ENCODE data around the gene AHSG. TPM values are rescaled to one million over a fixed set of nuclear protein-coding genes. Genes with fewer than 3 reads are reported as not detected.
"Not testable (repeated sequence)": the region's sequence is repeated elsewhere in the genome, so short reads cannot be mapped to it uniquely, and the experiment has no call there.

Gene AHSG, protein sequence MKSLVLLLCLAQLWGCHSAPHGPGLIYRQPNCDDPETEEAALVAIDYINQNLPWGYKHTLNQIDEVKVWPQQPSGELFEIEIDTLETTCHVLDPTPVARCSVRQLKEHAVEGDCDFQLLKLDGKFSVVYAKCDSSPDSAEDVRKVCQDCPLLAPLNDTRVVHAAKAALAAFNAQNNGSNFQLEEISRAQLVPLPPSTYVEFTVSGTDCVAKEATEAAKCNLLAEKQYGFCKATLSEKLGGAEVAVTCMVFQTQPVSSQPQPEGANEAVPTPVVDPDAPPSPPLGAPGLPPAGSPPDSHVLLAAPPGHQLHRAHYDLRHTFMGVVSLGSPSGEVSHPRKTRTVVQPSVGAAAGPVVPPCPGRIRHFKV
- total RNA-seq = not detected

DNA sequence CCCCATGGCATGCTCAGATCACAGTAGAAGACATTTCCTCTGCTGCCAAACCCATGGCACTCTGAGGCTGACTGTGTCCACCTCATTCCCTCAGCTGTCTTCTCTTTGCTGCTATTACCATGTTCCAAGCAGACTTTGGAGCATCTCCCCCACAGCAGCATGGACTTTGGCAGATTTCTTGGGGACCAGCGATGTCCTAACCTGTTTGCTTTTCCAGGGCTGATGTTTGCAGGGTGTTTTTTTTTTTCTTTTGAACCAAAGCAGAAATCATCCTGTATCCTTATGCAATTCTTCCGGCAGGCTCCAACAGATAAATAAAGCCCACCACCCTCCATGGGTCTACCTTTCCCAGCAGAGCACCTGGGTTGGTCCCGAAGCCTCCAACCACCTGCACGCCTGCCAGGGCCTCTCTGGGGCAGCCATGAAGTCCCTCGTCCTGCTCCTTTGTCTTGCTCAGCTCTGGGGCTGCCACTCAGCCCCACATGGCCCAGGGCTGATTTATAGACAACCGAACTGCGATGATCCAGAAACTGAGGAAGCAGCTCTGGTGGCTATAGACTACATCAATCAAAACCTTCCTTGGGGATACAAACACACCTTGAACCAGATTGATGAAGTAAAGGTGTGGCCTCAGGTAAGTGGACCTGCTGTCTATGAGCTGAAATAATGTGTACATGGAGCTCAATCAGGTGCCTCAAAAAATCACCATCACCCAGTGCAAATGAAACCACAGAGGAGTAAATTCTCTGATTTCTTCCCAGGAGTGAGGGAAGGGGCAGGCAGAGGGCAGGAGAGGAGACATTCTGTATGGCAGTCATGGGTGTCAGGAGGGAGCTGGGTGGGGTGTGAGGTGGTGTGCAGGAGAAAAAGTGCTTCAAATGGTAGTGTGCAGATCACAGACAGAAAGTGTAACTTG is at the start of gene AHSG:
Gene AHSG, plus strand, starts transcription at position 340 of the 916 bp plus-strand sequence. Its CDS starts 82 bp downstream, at position 422.
- ChIA-PET POLR2A (interaction anchor here (7.2 kb wide), 1 partner anchor 171 kb away, joined by 65 read pairs; the partner anchor contains the start of gene EIF4A2), CTCF (interaction anchor here (0.6 to 6.3 kb wide), 12 partner anchors 16 to 669 kb away, joined by 3 to 185 read pairs (median 42); partner anchors contain the start of genes DNAJB11, FETUB and TBCCD1)
- no peak within 1 kb of the TSS for H3K4me3 Mint-ChIP-seq
- DNase-seq (no peak), ATAC-seq (no peak)
- peaks cover 22% of the 10 kb centered on the region for H3K4me1 Mint-ChIP-seq (ENCODE audit: low read depth)
- no peaks in the 10 kb centered on the region for H3K9me3 Mint-ChIP-seq
- H3K27me3 Mint-ChIP-seq = peaks cover 23% of the 10 kb centered on the region
- intact Hi-C loops (cut with micrococcal nuclease) = no loop called here
- TF ChIP-seq, protein P1, sequence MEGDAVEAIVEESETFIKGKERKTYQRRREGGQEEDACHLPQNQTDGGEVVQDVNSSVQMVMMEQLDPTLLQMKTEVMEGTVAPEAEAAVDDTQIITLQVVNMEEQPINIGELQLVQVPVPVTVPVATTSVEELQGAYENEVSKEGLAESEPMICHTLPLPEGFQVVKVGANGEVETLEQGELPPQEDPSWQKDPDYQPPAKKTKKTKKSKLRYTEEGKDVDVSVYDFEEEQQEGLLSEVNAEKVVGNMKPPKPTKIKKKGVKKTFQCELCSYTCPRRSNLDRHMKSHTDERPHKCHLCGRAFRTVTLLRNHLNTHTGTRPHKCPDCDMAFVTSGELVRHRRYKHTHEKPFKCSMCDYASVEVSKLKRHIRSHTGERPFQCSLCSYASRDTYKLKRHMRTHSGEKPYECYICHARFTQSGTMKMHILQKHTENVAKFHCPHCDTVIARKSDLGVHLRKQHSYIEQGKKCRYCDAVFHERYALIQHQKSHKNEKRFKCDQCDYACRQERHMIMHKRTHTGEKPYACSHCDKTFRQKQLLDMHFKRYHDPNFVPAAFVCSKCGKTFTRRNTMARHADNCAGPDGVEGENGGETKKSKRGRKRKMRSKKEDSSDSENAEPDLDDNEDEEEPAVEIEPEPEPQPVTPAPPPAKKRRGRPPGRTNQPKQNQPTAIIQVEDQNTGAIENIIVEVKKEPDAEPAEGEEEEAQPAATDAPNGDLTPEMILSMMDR (IDR thresholded peaks at IDR 0.05) = no peak
- no peak within 1 kb of the TSS for H3K27ac Mint-ChIP-seq
- H3K36me3 Mint-ChIP-seq (ENCODE audit: low read depth) = no peaks in the 10 kb centered on the region

DNA sequence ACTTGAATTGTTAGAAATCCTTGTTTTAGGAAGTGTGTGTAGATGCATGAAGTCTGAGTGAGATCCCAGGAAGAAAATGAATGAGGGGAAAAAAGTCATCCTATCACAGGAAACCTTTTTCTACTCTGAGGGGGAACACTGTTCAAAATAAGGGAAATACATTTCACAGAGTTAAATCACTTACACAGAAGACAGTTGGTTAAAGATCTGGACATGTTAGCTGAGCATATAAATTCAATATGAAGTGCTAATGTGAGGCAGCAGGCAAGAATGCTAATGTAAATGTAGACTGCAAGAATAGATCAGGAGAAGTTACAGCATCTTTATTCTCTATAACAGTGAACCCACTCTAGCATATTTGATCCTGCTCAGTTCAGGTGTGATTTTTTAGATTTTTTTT is 48.3 kb upstream of the AHSG start:
- CTCF ChIA-PET = interaction anchor here (2.6 to 10.4 kb wide), 2 partner anchors 24 to 51 kb away, joined by 16 to 113 read pairs; partner anchors contain the start of gene AHSG
- intact Hi-C loops (cut with micrococcal nuclease) = no loop called here
- H3K36me3 Mint-ChIP-seq (ENCODE audit: low read depth) = peaks cover 24% of the 10 kb centered on the region
- no peak for ATAC-seq
- TF ChIP-seq, protein P1 (IDR thresholded peaks at IDR 0.05) = no peak
- DNase-seq = no peak
- POLR2A ChIA-PET = interaction anchor here (9.8 kb wide), 1 partner anchor 220 kb away, joined by 103 read pairs; the partner anchor contains the start of gene EIF4A2
- no peak overlapping the region for H3K27ac Mint-ChIP-seq
- no peaks in the 10 kb centered on the region for H3K27me3 Mint-ChIP-seq
- H3K4me3 Mint-ChIP-seq = no peak overlapping the region
- H3K9me3 Mint-ChIP-seq = no peaks in the 10 kb centered on the region
- peaks cover 56% of the 10 kb centered on the region for H3K4me1 Mint-ChIP-seq (ENCODE audit: low read depth)

DNA sequence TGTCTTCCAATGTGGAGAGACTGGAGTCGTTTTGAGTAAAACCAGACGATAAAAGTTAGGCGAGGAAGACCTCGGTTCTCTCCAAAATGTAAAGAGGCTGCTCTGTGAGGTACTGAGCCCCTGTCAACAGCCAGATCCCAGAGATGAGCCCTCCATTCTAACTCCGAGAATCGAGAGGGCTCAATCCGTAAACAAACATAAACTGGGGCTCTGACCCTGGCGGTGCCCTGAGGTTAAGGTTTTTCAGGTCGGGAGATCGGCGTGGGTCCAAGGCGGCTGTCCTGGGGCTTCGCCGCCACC is 46.1 kb upstream of the AHSG start:
- no peaks in the 10 kb centered on the region for H3K27me3 Mint-ChIP-seq
- TF ChIP-seq, protein P1 (IDR thresholded peaks at IDR 0.05) = no peak
- CTCF ChIA-PET = interaction anchor here (0.7 to 10.4 kb wide), 5 partner anchors 11 to 623 kb away, joined by 3 to 113 read pairs (median 5); partner anchors contain the start of gene AHSG
- H3K4me3 Mint-ChIP-seq = peak overlapping the region; percentile 93
- peaks cover 16% of the 10 kb centered on the region for H3K36me3 Mint-ChIP-seq (ENCODE audit: low read depth)
- no peaks in the 10 kb centered on the region for H3K9me3 Mint-ChIP-seq
- peak overlapping the region; percentile 85 for H3K27ac Mint-ChIP-seq
- intact Hi-C loops (cut with micrococcal nuclease) = no loop called here
- POLR2A ChIA-PET = interaction anchor here (0.7 to 9.8 kb wide), 6 partner anchors 10 to 414 kb away, joined by 3 to 103 read pairs (median 4); partner anchors contain the start of gene EIF4A2
- peaks cover 52% of the 10 kb centered on the region for H3K4me1 Mint-ChIP-seq (ENCODE audit: low read depth)
- no peak for ATAC-seq
- DNase-seq = no peak

DNA sequence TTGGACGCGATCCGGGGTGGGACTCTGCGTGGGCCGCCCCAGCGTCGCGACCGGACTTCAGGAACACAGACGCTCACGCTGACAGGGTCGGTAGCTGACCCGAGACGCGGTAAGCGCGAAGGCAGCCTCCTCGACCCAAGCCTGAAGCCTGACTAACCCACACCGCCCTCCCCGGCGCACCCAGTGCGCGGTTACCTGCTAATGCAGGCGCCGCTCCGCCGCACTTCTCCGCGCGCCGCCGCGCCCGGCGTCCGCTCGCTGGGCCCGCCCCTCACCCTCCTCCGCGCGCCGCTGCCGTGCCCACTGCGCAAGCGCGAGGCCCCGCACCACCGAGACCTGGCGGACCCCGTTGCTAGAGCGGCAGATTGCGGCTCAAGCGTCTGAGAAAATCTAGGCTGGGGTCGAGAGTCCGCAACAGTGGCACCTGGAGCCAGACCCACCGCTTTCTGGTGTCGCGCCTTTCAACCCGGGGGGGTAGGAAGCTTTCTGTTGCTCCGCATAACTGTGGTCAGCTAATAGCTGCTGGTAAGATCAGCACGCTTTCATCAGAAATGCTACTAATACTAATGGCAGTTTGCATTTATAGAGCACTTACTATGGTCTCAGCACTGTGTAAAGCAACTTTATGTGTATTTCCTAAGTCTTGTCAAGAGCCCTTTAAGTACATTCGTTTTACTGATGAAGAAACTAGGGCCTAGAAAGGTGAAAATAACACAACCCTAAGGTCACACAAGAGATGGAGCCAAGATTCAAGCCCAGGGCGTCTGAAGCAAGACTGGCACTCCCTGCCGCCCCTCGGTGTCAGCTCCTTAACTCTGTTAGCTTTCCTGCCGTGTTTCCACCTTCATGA is 45.6 kb upstream of the AHSG start, which contains the start of gene TBCCD1:
Gene TBCCD1, minus strand, starts transcription at position 268 of the 850 bp plus-strand sequence. CDS start 3,010 bp downstream, outside the sequence.
- TF ChIP-seq, protein P1 (IDR thresholded peaks at IDR 0.05) = no peak
- ChIA-PET CTCF (interaction anchor here (0.7 to 10.4 kb wide), 4 partner anchors 10 to 48 kb away, joined by 3 to 113 read pairs (median 8); partner anchors contain the start of gene AHSG), POLR2A (interaction anchor here (0.7 to 9.8 kb wide), 11 partner anchors 10 to 630 kb away, joined by 3 to 103 read pairs (median 3); partner anchors contain the start of genes EIF4A2 and TRA2B)
- peaks cover 52% of the 10 kb centered on the region for H3K4me1 Mint-ChIP-seq (ENCODE audit: low read depth)
- ATAC-seq (peak; percentile 59), DNase-seq (peak; percentile 92)
- peak within 1 kb of the TSS; percentile 93 for H3K4me3 Mint-ChIP-seq
- no peaks in the 10 kb centered on the region for H3K27me3 Mint-ChIP-seq
- peak within 1 kb of the TSS; percentile 94 for H3K27ac Mint-ChIP-seq
- intact Hi-C loops (cut with micrococcal nuclease) = no loop called here
- H3K9me3 Mint-ChIP-seq = no peaks in the 10 kb centered on the region
- H3K36me3 Mint-ChIP-seq (ENCODE audit: low read depth) = peaks cover 11% of the 10 kb centered on the region

DNA sequence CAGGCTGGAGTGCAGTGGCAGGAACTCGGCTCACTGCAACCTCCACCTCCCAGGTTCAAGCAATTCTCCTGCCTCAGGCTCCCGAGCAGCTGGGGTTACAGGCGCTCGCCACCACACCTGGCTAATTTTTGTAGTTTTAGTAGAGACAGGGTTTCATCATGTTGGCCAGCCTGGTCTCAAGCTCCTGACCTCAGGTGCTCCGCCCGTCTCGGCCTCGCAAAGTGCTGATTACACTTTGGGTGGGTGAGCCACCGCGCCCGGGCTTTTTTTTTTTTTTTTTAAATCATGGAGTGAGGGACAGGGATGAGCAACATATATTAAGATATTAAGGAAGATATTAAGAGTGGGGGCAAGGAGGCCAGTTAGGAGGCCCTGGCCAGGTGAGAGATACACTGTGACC is 43.5 kb upstream of the AHSG start:
- ChIA-PET POLR2A (interaction anchor here (0.7 to 9.8 kb wide), 7 partner anchors 15 to 632 kb away, joined by 3 to 103 read pairs (median 8); partner anchors contain the start of genes EIF4A2 and TRA2B), CTCF (interaction anchor here (0.9 to 10.4 kb wide), 4 partner anchors 29 to 460 kb away, joined by 3 to 113 read pairs (median 7); partner anchors contain the start of genes AHSG, EIF4A2 and ETV5)
- H3K9me3 Mint-ChIP-seq; H3K27me3 Mint-ChIP-seq; intact Hi-C loops (cut with micrococcal nuclease); DNase-seq; ATAC-seq: not testable (repeated sequence)
- peaks cover 53% of the 10 kb centered on the region for H3K4me1 Mint-ChIP-seq (ENCODE audit: low read depth)
- peaks cover 13% of the 10 kb centered on the region for H3K36me3 Mint-ChIP-seq (ENCODE audit: low read depth)
- peak overlapping the region; percentile 95 for H3K27ac Mint-ChIP-seq
- H3K4me3 Mint-ChIP-seq = peak overlapping the region; percentile 93

Measured in activated CD8-positive, alpha-beta T cell treated with anti-CD3 and anti-CD28 coated beads for 36 hours (primary cell).